NT2/D1 (cell line): ENCODE data around the gene SNX18.
"Not testable (repeated sequence)": the region's sequence is repeated elsewhere in the genome, so short reads cannot be mapped to it uniquely, and the experiment has no call there.

ENCODE experiments used
- DNase-seq: peaks from one replicate; pipeline ENCODE4 v3.0.0-alpha.2; 2011; ENCODE audit warnings: low read depth, low spot score
- H3K27me3 ChIP-seq: 2 replicates; pipeline ENCODE4 v1.6.0; 2011; ENCODE audit warnings: mild to moderate bottlenecking; ENCODE audit not compliant: insufficient read length, insufficient read depth
- H3K36me3 ChIP-seq: 2 replicates; pipeline ENCODE4 v1.6.1; 2011; ENCODE audit warnings: mild to moderate bottlenecking, low read length, mixed read lengths; ENCODE audit not compliant: insufficient read depth, insufficient read length
- H3K4me1 ChIP-seq: 2 replicates; pipeline ENCODE4 v1.5.1; 2011; ENCODE audit not compliant: insufficient read depth, insufficient read length
- H3K4me3 ChIP-seq: 2 replicates; pipeline ENCODE4 v1.5.1; 2011; ENCODE audit warnings: low read depth; ENCODE audit not compliant: insufficient read length
- H3K9ac ChIP-seq: 2 replicates; pipeline ENCODE4 v1.6.0; 2011; ENCODE audit warnings: low read depth; ENCODE audit not compliant: insufficient read length
- H3K9me3 ChIP-seq: 2 replicates; pipeline ENCODE4 v1.5.1; 2011; ENCODE audit warnings: mild to moderate bottlenecking, low read length; ENCODE audit not compliant: insufficient read depth
- SUZ12 ChIP-seq: IDR thresholded peaks from 2 replicates; pipeline ENCODE4 v1.6.1; 2011; ENCODE audit not compliant: insufficient read length, insufficient read depth; ENCODE audit errors: extremely low read depth
- YY1 ChIP-seq: IDR thresholded peaks from 2 replicates; pipeline ENCODE4 v1.6.1; 2011; ENCODE audit not compliant: insufficient read length, insufficient read depth
- ZNF274 ChIP-seq: IDR thresholded peaks from 2 replicates; pipeline ENCODE4 v1.6.1; 2011; ENCODE audit warnings: mild to moderate bottlenecking, low read depth, low read length

SNX18 gene

DNA sequence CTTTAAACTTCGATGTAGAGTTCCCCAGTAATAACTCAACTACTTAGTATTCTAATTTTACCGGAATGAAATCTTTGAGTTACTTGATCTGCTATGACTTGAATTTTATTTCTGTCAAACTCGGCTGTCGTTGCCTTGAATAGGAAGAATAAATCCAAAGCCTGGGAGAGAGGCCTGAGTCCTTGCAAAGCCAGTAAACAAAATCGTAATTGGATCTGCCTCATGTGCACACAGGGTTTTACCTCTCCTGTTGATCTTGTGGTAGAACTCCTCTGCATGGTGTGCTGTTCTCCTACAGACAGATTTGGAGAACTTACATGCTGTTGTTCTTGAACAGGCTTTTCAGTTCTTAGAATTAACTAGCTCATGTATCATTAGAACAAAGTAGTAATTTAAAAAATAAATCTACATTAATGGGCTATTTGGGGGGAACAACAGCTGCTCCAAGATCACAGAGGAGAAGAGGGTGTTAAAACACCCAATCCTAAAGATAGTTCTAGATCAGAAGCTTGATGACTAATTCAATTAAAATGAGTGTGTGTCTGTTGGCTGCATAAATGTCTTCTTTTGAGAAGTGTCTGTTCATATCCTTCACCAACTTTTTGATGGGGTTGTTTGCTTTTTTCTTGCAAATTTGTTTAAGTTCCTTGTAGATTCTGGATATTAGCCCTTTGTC, 33.2 kb upstream of the SNX18 start:
- DNase-seq, result no peak
- no peak overlapping the region for H3K9ac ChIP-seq
- no peaks in the 10 kb centered on the region for H3K36me3 ChIP-seq
- H3K27me3 ChIP-seq, result no peaks in the 10 kb centered on the region
- no peaks in the 10 kb centered on the region for H3K9me3 ChIP-seq
- H3K4me3 ChIP-seq, result no peak overlapping the region
- no peaks in the 10 kb centered on the region for H3K4me1 ChIP-seq
- no peak for TF ChIP-seq YY1
- no peak for TF ChIP-seq SUZ12
- no peak for TF ChIP-seq ZNF274

DNA sequence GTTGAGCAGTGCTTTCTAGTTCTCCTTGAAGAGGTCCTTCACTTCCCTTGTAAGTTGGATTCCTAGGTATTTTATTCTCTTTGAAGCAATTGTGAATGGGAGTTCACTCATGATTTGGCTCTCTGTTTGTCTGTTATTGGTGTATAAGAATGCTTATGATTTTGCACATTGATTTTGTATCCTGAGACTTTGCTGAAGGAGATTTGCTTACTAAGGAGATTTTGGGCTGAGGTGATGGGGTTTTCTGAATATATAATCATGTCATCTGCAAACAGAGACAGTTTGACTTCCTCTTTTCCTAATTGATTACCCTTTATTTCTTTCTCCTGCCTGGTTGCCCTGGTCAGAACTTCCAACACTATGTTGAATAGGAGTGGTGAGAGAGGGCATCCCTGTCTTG, 31.9 kb upstream of the SNX18 start:
- not testable (repeated sequence) for H3K9me3 ChIP-seq, H3K27me3 ChIP-seq, H3K36me3 ChIP-seq, H3K4me1 ChIP-seq, H3K9ac ChIP-seq, DNase-seq, H3K4me3 ChIP-seq

DNA sequence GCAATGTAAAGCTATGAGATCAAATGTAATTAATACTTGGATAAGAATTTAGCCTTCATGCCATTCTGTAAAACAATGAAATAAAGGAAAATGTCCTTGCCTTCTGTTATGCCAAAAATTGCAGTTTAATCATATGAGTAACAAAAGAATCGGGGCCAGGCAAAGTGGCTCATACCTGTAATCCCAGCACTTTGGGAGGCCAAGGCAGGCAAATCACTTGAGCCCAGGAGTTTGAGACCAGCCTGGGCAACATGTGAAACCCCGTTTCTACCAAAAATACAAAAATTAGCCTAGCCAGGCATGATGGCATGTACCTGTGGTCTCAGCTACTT, 27.9 kb upstream of the SNX18 start:
- not testable (repeated sequence) for DNase-seq, H3K9ac ChIP-seq, H3K36me3 ChIP-seq, H3K4me1 ChIP-seq, H3K4me3 ChIP-seq, H3K9me3 ChIP-seq, H3K27me3 ChIP-seq

DNA sequence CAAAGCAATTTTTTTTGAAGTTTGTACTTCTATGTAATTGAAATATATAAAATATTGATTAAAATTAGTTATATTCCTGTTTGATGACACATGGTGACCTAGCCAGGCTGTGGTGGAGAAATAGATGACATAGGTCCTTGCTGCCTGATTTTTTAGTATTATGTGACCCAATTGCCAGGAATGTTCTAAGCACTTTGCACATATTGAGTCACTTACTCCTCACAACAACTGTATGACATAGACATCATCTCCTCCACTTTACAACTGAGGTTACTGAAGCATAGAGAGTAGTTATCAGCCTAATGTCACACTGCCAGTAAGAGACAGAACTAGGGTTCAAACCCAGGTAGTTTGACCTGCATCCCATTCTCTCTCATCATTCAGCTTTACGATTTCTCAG, 26.2 kb upstream of the SNX18 start:
- Histone ChIP-seq H3K27me3 (no peaks in the 10 kb centered on the region), H3K36me3 (no peaks in the 10 kb centered on the region), H3K4me3 (no peak overlapping the region), H3K4me1 (no peaks in the 10 kb centered on the region), H3K9ac (no peak overlapping the region), H3K9me3 (no peaks in the 10 kb centered on the region)
- TF ChIP-seq ZNF274, result no peak
- TF ChIP-seq YY1, result no peak
- no peak for TF ChIP-seq SUZ12
- no peak for DNase-seq

- H3K9ac ChIP-seq, result no peak overlapping the region
- no peak for TF ChIP-seq YY1
- no peaks in the 10 kb centered on the region for H3K36me3 ChIP-seq
- no peak overlapping the region for H3K4me3 ChIP-seq
- no peak for DNase-seq
- H3K4me1 ChIP-seq, result no peaks in the 10 kb centered on the region
- H3K9me3 ChIP-seq, result no peaks in the 10 kb centered on the region
- H3K27me3 ChIP-seq, result no peaks in the 10 kb centered on the region
Measured at GRCh38 chr5:54492178-54492577, 25.4 kb upstream of the SNX18 start.

GRCh38 chr5:54495027-54495426, 22.5 kb upstream of the SNX18 start:
- TF ChIP-seq ZNF274, result no peak
- no peak for TF ChIP-seq SUZ12
- TF ChIP-seq YY1, result no peak
- Histone ChIP-seq H3K4me3 (no peak overlapping the region), H3K4me1 (no peaks in the 10 kb centered on the region), H3K9ac (no peak overlapping the region), H3K27me3 (no peaks in the 10 kb centered on the region), H3K36me3 (no peaks in the 10 kb centered on the region), H3K9me3 (no peaks in the 10 kb centered on the region; the same call in 1 of the 2 replicates)
- DNase-seq, result no peak

GRCh38 chr5:54514291-54514690, 3.3 kb upstream of the SNX18 start:
- no peak for DNase-seq

DNA sequence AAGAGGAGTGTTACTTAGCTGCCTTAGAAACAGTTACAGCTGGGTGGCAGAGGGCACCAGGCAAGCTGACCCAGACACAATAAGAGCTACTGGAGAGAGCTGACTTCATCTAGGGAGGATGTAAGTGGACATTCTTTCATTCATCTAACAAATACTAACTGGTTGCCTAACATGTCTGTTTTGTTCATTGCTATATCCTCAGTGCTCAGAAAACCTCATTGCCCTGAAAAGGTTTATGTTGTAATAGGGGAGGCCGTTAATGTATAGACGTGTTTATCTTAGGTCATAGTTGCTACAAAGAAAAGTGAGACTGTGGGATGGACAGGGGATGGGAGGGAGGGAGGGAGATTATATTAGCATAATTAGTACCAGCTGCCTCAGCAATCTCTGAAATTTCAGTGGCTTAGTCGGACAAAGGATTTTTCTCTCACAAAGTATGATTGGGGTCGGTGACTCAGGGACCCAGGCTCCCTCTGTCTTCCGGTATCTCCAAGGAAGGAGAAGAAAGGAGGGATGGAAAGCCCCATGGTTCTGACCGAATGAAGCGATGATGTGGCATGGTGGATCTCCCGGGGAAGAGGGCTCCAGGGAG, 2.6 kb upstream of the SNX18 start:
- H3K27me3 ChIP-seq, result no peaks in the 10 kb centered on the region
- TF ChIP-seq SUZ12 (no peak), ZNF274 (no peak), YY1 (no peak)
- no peak for DNase-seq
- H3K36me3 ChIP-seq, result peaks cover 15% of the 10 kb centered on the region
- no peak overlapping the region for H3K9ac ChIP-seq
- H3K4me3 ChIP-seq, result no peak overlapping the region
- H3K4me1 ChIP-seq, result peaks cover 3% of the 10 kb centered on the region
- peaks cover 6% of the 10 kb centered on the region; the same call in 1 of the 2 replicates for H3K9me3 ChIP-seq

More at GRCh38 chr5:54514291-54514690, 3.3 kb upstream of the SNX18 start:
- Histone ChIP-seq H3K4me1 (peaks cover 3% of the 10 kb centered on the region), H3K9ac (no peak overlapping the region), H3K4me3 (no peak overlapping the region), H3K36me3 (peaks cover 8% of the 10 kb centered on the region), H3K9me3 (peaks cover 6% of the 10 kb centered on the region; the same call in 1 of the 2 replicates), H3K27me3 (no peaks in the 10 kb centered on the region)
- TF ChIP-seq SUZ12 (no peak), ZNF274 (no peak), YY1 (no peak)
